DOHH2 (cell line): ENCODE data around the gene SEC61B.
A peak's percentile ranks its signal among the peaks of the same experiment; 100 is the strongest.

Experiments used
- CTCF ChIP-seq: fragments of 200-600 bp; sonication (generic); IDR thresholded peaks from one replicate; pipeline ENCODE4 v1.5.1; 2014; ENCODE audit warnings: antibody characterized with exemption, mild to moderate bottlenecking, low read depth, low read length; ENCODE audit not compliant: poor library complexity, severe bottlenecking
- EZH2phosphoT487 ChIP-seq: fragments of 200-600 bp; sonication (generic); IDR thresholded peaks from 2 replicates; pipeline ENCODE4 v1.6.1; 2017; ENCODE audit warnings: borderline replicate concordance, mild to moderate bottlenecking, antibody characterized with exemption, low read length, moderate library complexity, mixed read lengths

- TF ChIP-seq CTCF (peak; percentile 15), EZH2phosphoT487 (no peak)
Measured at GRCh38 chr9:99222416-99223270, 561 bp downstream of the SEC61B start.
